Suppressor macrophage treated with lipopolysaccharide for 4 hours (primary cell): ENCODE measurements around the gene OPCML.

Experiments used
- DNase-seq: peaks from one replicate; pipeline ENCODE4 v3.0.0-alpha.2; 2020

The OPCML gene

GRCh38 chr11:133531971-133532651 is at the start of gene OPCML:
TSS of gene OPCML (minus strand) at chr11:133532501.
- DNase-seq: no peak

GRCh38 chr11:133581091-133581490 is 48.8 kb upstream of the OPCML start:
- no peak for DNase-seq

GRCh38 chr11:133579165-133580031 is 47.1 kb upstream of the OPCML start:
- DNase-seq: no peak

- DNase-seq: no peak
Measured at GRCh38 chr11:133577403-133577802, 45.1 kb upstream of the OPCML start.

- no peak for DNase-seq
Measured at GRCh38 chr11:133576351-133576750, 44.0 kb upstream of the OPCML start.

- no peak for DNase-seq
Measured at GRCh38 chr11:133573081-133573480, 40.8 kb upstream of the OPCML start.

- no peak for DNase-seq
Measured at GRCh38 chr11:133570376-133570775, 38.1 kb upstream of the OPCML start.

- no peak for DNase-seq
Measured at GRCh38 chr11:133563505-133564025, 31.3 kb upstream of the OPCML start.

- no peak for DNase-seq
Measured at GRCh38 chr11:133560472-133560855, 28.2 kb upstream of the OPCML start.

GRCh38 chr11:133559833-133560471 is 27.7 kb upstream of the OPCML start:
- no peak for DNase-seq

GRCh38 chr11:133559382-133559781 is 27.1 kb upstream of the OPCML start:
- no peak for DNase-seq

GRCh38 chr11:133555034-133555433 is 22.7 kb upstream of the OPCML start:
- DNase-seq: no peak

GRCh38 chr11:133553885-133554740 is 21.8 kb upstream of the OPCML start:
- DNase-seq: no peak

GRCh38 chr11:133552938-133553337 is 20.6 kb upstream of the OPCML start:
- no peak for DNase-seq

- no peak for DNase-seq
Measured at GRCh38 chr11:133551064-133551463, 18.8 kb upstream of the OPCML start.

- no peak for DNase-seq
Measured at GRCh38 chr11:133549826-133550225, 17.5 kb upstream of the OPCML start.

- no peak for DNase-seq
Measured at GRCh38 chr11:133548641-133549040, 16.3 kb upstream of the OPCML start.

- DNase-seq: no peak
Measured at GRCh38 chr11:133547808-133548494, 15.7 kb upstream of the OPCML start.

GRCh38 chr11:133545199-133545803 is 13.0 kb upstream of the OPCML start:
- DNase-seq: no peak

- no peak for DNase-seq
Measured at GRCh38 chr11:133541720-133542095, 9.4 kb upstream of the OPCML start.

- DNase-seq: no peak
Measured at GRCh38 chr11:133541021-133541719, 8.9 kb upstream of the OPCML start.
